IMR-90 (cell line): ENCODE measurements around the gene KDSR. TPM values are rescaled to one million over a fixed set of nuclear protein-coding genes. Genes with fewer than 3 reads are reported as not detected.

Experiments
- ATAC-seq: fragments of 200-7000 bp; cut with Tn5 transposase; 2 replicates; pipeline ENCODE4 v1.9.1; 2020; ENCODE audit warnings: low read depth, mild to moderate bottlenecking, moderate library complexity
- BruUV-seq: library from RNA; stranded (reverse); fragments of 400-500 nt; replicated peaks from 2 replicates; lab custom pipeline; 2021; lab: Mats Ljungman, UMichigan
- CTCF ChIA-PET: fragments of 300-600 bp; formaldehyde crosslinking; extraction: SDS; loops from one replicate; lab custom pipeline; 2021; ENCODE audit warnings: antibody characterized with exemption; lab: Yijun Ruan, JAX
- POLR2A ChIA-PET: fragments of 300-600 bp; sonication (Branson Sonifier 250); formaldehyde crosslinking; loops from one replicate; lab custom pipeline; 2022; ENCODE audit warnings: antibody characterized with exemption; ENCODE audit not compliant: unreplicated experiment; lab: Charles Lee
- DNase-seq: peaks from one replicate; pipeline ENCODE4 v3.0.0; 2013
- H2AFZ ChIP-seq: replicated peaks from 2 replicates; pipeline ENCODE3; 2013; ENCODE audit warnings: low read length, mild to moderate bottlenecking; ENCODE audit not compliant: poor library complexity
- H2AK5ac ChIP-seq: 2 replicates; pipeline ENCODE4 v1.6.1; 2013; ENCODE audit warnings: low read depth, low read length, inconsistent platforms
- H2AK9ac ChIP-seq: replicated peaks from 2 replicates; pipeline ENCODE3; 2013; ENCODE audit warnings: mild to moderate bottlenecking, low read depth, low read length, moderate library complexity; ENCODE audit not compliant: poor library complexity
- H2BK120ac ChIP-seq: 2 replicates; pipeline ENCODE4 v1.6.1; 2013; ENCODE audit warnings: low read depth, low read length, inconsistent platforms
- H2BK15ac ChIP-seq: 3 replicates; pipeline ENCODE4 v1.6.1; 2013; ENCODE audit warnings: low read depth, low read length, inconsistent platforms
- H2BK20ac ChIP-seq: 2 replicates; pipeline ENCODE4 v1.6.1; 2013; ENCODE audit warnings: low read depth, mild to moderate bottlenecking, inconsistent platforms, low read length, moderate library complexity
- H2BK5ac ChIP-seq: 2 replicates; pipeline ENCODE4 v1.6.1; 2013; ENCODE audit warnings: mild to moderate bottlenecking, low read depth, low read length, inconsistent platforms; ENCODE audit not compliant: poor library complexity, severe bottlenecking
- H3K14ac ChIP-seq: replicated peaks from 2 replicates; pipeline ENCODE4 v1.6.1; 2013; ENCODE audit warnings: low read depth, low read length, inconsistent platforms
- H3K18ac ChIP-seq: 2 replicates; pipeline ENCODE4 v1.6.1; 2013; ENCODE audit warnings: low read depth, low read length, control low read depth
- H3K23ac ChIP-seq: 2 replicates; pipeline ENCODE4 v1.6.1; 2013; ENCODE audit warnings: low read depth, low read length, inconsistent platforms
- H3K27ac ChIP-seq: 2 replicates; pipeline ENCODE4 v1.5.1; 2013; ENCODE audit warnings: mild to moderate bottlenecking, control low read depth, low read length; ENCODE audit not compliant: insufficient read depth
- H3K27me3 ChIP-seq: 2 replicates; pipeline ENCODE4 v1.6.1; 2013; ENCODE audit warnings: low read length; ENCODE audit not compliant: control insufficient read depth, insufficient read depth
- H3K36me3 ChIP-seq: 2 replicates; pipeline ENCODE4 v1.6.1; 2013; ENCODE audit warnings: low read length, mixed read lengths; ENCODE audit not compliant: control insufficient read depth, insufficient read depth
- H3K4ac ChIP-seq: 2 replicates; pipeline ENCODE4 v1.6.1; 2013; ENCODE audit warnings: low read depth, low read length, inconsistent platforms
- H3K4me1 ChIP-seq: 2 replicates; pipeline ENCODE4 v1.6.1; 2013; ENCODE audit warnings: low read length, mixed read lengths; ENCODE audit not compliant: control insufficient read depth, insufficient read depth
- H3K4me2 ChIP-seq: 2 replicates; pipeline ENCODE4 v1.6.1; 2013; ENCODE audit warnings: low read depth, mild to moderate bottlenecking, control low read depth, low read length, moderate library complexity
- H3K4me3 ChIP-seq: 2 replicates; pipeline ENCODE4 v1.5.1; 2013; ENCODE audit warnings: low read depth, mild to moderate bottlenecking, control low read depth, low read length, moderate library complexity; ENCODE audit not compliant: insufficient read depth
- H3K56ac ChIP-seq: 2 replicates; pipeline ENCODE4 v1.6.1; 2013; ENCODE audit warnings: low read length, inconsistent platforms; ENCODE audit not compliant: insufficient read depth; ENCODE audit errors: extremely low read depth
- H3K79me1 ChIP-seq, 2 experiments: 2 replicates each; pipeline ENCODE4 v1.6.1; 2013; ENCODE audit warnings: low read length in 2 of 2, inconsistent platforms in 1 of 2, low read depth in 1 of 2
- H3K9ac ChIP-seq: 2 replicates; pipeline ENCODE4 v1.6.1; 2013; ENCODE audit warnings: low read depth, low read length, control low read depth
- H3K9me1 ChIP-seq: 2 replicates; pipeline ENCODE4 v1.6.1; 2013; ENCODE audit warnings: low read length, inconsistent platforms; ENCODE audit not compliant: insufficient read depth
- H3K9me3 ChIP-seq: 2 replicates; pipeline ENCODE4 v1.6.1; 2013; ENCODE audit warnings: low read length; ENCODE audit not compliant: control insufficient read depth, insufficient read depth
- H4K20me1 ChIP-seq: 2 replicates; pipeline ENCODE4 v1.6.1; 2013; ENCODE audit warnings: low read length, inconsistent platforms; ENCODE audit not compliant: insufficient read depth
- H4K5ac ChIP-seq: 2 replicates; pipeline ENCODE4 v1.6.1; 2013; ENCODE audit warnings: mild to moderate bottlenecking, low read depth, low read length, control low read depth
- H4K8ac ChIP-seq, 2 experiments: 2 replicates each; pipeline ENCODE4 v1.6.1; 2013; ENCODE audit warnings: low read depth in 2 of 2, low read length in 2 of 2, control low read depth in 1 of 2, inconsistent platforms in 1 of 2
- H4K91ac ChIP-seq: 2 replicates; pipeline ENCODE4 v1.6.1; 2013; ENCODE audit warnings: low read depth, low read length, inconsistent platforms; ENCODE audit not compliant: insufficient read depth
- NFE2L2 ChIP-seq: fragments of 150-350 bp; IDR thresholded peaks from 2 replicates; pipeline ENCODE4 v1.6.1; 2016; ENCODE audit warnings: low read depth, mild to moderate bottlenecking, low read length
- WGBS, 2 experiments: methylation state at CpG; one replicate each; pipeline versions ENCODE4 v1.1.5 to v1.1.7; 2013; ENCODE audit warnings: missing lambda C conversion rate in 2 of 2; ENCODE audit not compliant: insufficient read length in 1 of 2; ENCODE audit errors: extremely low coverage in 2 of 2; 5-methylcytosine and 5-hydroxymethylcytosine counted together
- dilution Hi-C: fragments of 300-500 bp; cut with HindIII; formaldehyde crosslinking; loops from one replicate; pipeline ENCODE4 v1.14.3; 2018; ENCODE audit warnings: low sequenced_read_pairs; ENCODE audit not compliant: unreplicated experiment
- in situ Hi-C: fragments of 300-500 bp; cut with MboI; formaldehyde crosslinking; loops from 3 replicates; pipeline ENCODE4 v1.14.3; 2019; ENCODE audit warnings: low sequenced_read_pairs, inconsistent platforms, mixed read lengths
- intact Hi-C: fragments of 100-400 bp; cut with micrococcal nuclease; formaldehyde crosslinking; loops from 2 replicates; pipeline ENCODE4 v1.10.0; 2022
- polyA plus RNA-seq, 3 experiments: library from polyadenylated mRNA; depleted of rRNA; stranded (reverse); fragments of >200 nt; gene quantifications; 2 replicates each; pipeline ENCODE4 v1.2.3, GENCODE V29; 2012; ENCODE audit warnings: low replicate concordance in 1 of 3
- total RNA-seq: library from RNA; depleted of rRNA; stranded (reverse); fragments of >200 nt; gene quantifications from 2 replicates; pipeline ENCODE4 v1.2.3, GENCODE V29; 2012

The KDSR gene
- total and polyA plus RNA-seq, 2 of the 4 experiments (the other 2 are of a cell fraction) = 21.5 to 21.9 TPM

GRCh38 chr18:63286926-63287325, 80.1 kb downstream of the KDSR start:
- dilution Hi-C loops (no loop called here), in situ Hi-C loops (no loop called here), intact Hi-C loops (no loop called here)
- Histone ChIP-seq H4K5ac (no peak overlapping the region), H3K9me1 (no peaks in the 10 kb centered on the region), H3K27ac (no peak overlapping the region), H2AK9ac (no peak overlapping the region), H4K91ac (no peak overlapping the region), H3K56ac (no peak overlapping the region), H4K8ac (no peak overlapping the region), H3K18ac (no peak overlapping the region), H3K27me3 (peaks cover 1% of the 10 kb centered on the region), H3K23ac (no peak overlapping the region), H2BK5ac (no peak overlapping the region), H2BK15ac (no peak overlapping the region), H3K9me3 (no peaks in the 10 kb centered on the region), H4K20me1 (no peaks in the 10 kb centered on the region), H2BK20ac (no peak overlapping the region), H3K4ac (no peak overlapping the region), H3K79me1 (no peaks in the 10 kb centered on the region), H3K9ac (no peak overlapping the region), H3K36me3 (no peaks in the 10 kb centered on the region), H3K4me3 (no peak overlapping the region), H3K4me2 (no peak overlapping the region), H3K4me1 (no peaks in the 10 kb centered on the region), H3K14ac (no peak overlapping the region), H2AFZ (no peak overlapping the region), H2BK120ac (no peak overlapping the region), H2AK5ac (no peak overlapping the region)
- no peak for DNase-seq
- WGBS, 2 experiments = 72% methylated on average over 3 of the region's 4 CpGs; no CpG with 5 or more reads in 1 of the 2 experiments
- no peak for ATAC-seq
- ChIA-PET POLR2A (no interaction called here), CTCF (no interaction called here)
- TF ChIP-seq NFE2L2 = no peak
- no TSS peak for BruUV-seq
